OCI-LY3 (cell line): Measurements from ENCODE around the gene ARMC10.

Experiments used
- H2AFZ ChIP-seq: fragments of 200-600, 300-600 bp; shearing (Covaris generic); 2 replicates; pipeline ENCODE4 v1.6.0; 2014; ENCODE audit warnings: antibody characterized with exemption, low read depth, low read length
- H3K27ac ChIP-seq: fragments of 200-600, 300-600 bp; sonication (generic); 2 replicates; pipeline ENCODE4 v1.5.1; 2014; ENCODE audit warnings: mild to moderate bottlenecking, low read length, moderate library complexity, mixed read lengths
- H3K27me3 ChIP-seq: fragments of 200-600, 300-600 bp; sonication (generic); 2 replicates; pipeline ENCODE4 v1.6.1; 2014; ENCODE audit warnings: low read depth, low read length, mixed read lengths
- H3K36me3 ChIP-seq: fragments of 200-600, 300-600 bp; sonication (generic); replicated peaks from 2 replicates; pipeline ENCODE3; 2014; ENCODE audit warnings: low read depth, low read length, mixed read lengths
- H3K4me1 ChIP-seq: fragments of 300-600, 200-600 bp; sonication (generic); 2 replicates; pipeline ENCODE4 v1.6.1; 2014; ENCODE audit warnings: low read length, mixed read lengths
- H3K4me2 ChIP-seq: fragments of 200-600, 300-600 bp; sonication (generic); 2 replicates; pipeline ENCODE4 v1.6.1; 2014; ENCODE audit warnings: low read length, mixed read lengths
- H3K4me3 ChIP-seq: fragments of 300-600, 200-600 bp; sonication (generic); 2 replicates; pipeline ENCODE4 v1.5.1; 2014; ENCODE audit warnings: antibody characterized with exemption, mild to moderate bottlenecking, low read length, moderate library complexity
- H3K79me2 ChIP-seq: fragments of 300-600, 200-600 bp; shearing (Covaris generic); 2 replicates; pipeline ENCODE4 v1.6.1; 2014; ENCODE audit warnings: mild to moderate bottlenecking, low read length, mixed read lengths
- H3K9ac ChIP-seq: fragments of 300-600, 200-600 bp; shearing (Covaris generic); 2 replicates; pipeline ENCODE4 v1.6.0; 2014; ENCODE audit warnings: mild to moderate bottlenecking, low read length, moderate library complexity
- H3K9me3 ChIP-seq: fragments of 200-600, 300-600 bp; shearing (Covaris generic); 2 replicates; pipeline ENCODE4 v1.6.1; 2014; ENCODE audit warnings: low read length, mixed read lengths; ENCODE audit not compliant: insufficient read depth
- H4K20me1 ChIP-seq: fragments of 200-600, 300-600 bp; sonication (generic); 2 replicates; pipeline ENCODE4 v1.6.1; 2016; ENCODE audit warnings: low read length, mixed read lengths; ENCODE audit not compliant: insufficient read depth
- CTCF ChIP-seq: fragments of 200-600, 300-600 bp; sonication (generic); IDR thresholded peaks from 2 replicates; pipeline ENCODE4 v1.5.1; 2014; ENCODE audit warnings: antibody characterized with exemption, low read length, low read depth
- EZH2phosphoT487 ChIP-seq: fragments of 200-600 bp; shearing (Covaris generic); IDR thresholded peaks from 2 replicates; pipeline ENCODE4 v1.6.1; 2018; ENCODE audit warnings: antibody characterized with exemption, mixed run types, low read depth

Gene ARMC10

GRCh38 chr7:103113164-103113563, 38.2 kb downstream of the ARMC10 start:
- Histone ChIP-seq H3K9me3 (no peaks in the 10 kb centered on the region), H3K36me3 (peaks cover 15% of the 10 kb centered on the region), H3K4me1 (no peaks in the 10 kb centered on the region), H4K20me1 (no peaks in the 10 kb centered on the region), H3K27me3 (no peaks in the 10 kb centered on the region), H3K4me2 (no peak overlapping the region), H3K79me2 (no peaks in the 10 kb centered on the region), H3K9ac (no peak overlapping the region), H2AFZ (no peak overlapping the region), H3K27ac (no peak overlapping the region), H3K4me3 (no peak overlapping the region)
- TF ChIP-seq EZH2phosphoT487 (no peak), CTCF (no peak)

GRCh38 chr7:103114576-103115008, 39.7 kb downstream of the ARMC10 start:
- Histone ChIP-seq H3K27ac (no peak overlapping the region), H3K27me3 (no peaks in the 10 kb centered on the region), H3K4me1 (no peaks in the 10 kb centered on the region), H3K9me3 (no peaks in the 10 kb centered on the region), H3K9ac (no peak overlapping the region), H3K79me2 (no peaks in the 10 kb centered on the region), H3K36me3 (peaks cover 21% of the 10 kb centered on the region), H4K20me1 (no peaks in the 10 kb centered on the region), H3K4me3 (no peak overlapping the region), H2AFZ (no peak overlapping the region), H3K4me2 (no peak overlapping the region)
- no peak for TF ChIP-seq CTCF
- TF ChIP-seq EZH2phosphoT487, result no peak

GRCh38 chr7:103115771-103116170, 40.8 kb downstream of the ARMC10 start:
- Histone ChIP-seq H2AFZ (no peak overlapping the region), H3K79me2 (no peaks in the 10 kb centered on the region), H3K4me3 (no peak overlapping the region), H3K4me1 (no peaks in the 10 kb centered on the region), H3K9me3 (no peaks in the 10 kb centered on the region), H3K36me3 (peaks cover 29% of the 10 kb centered on the region), H3K27ac (no peak overlapping the region), H3K4me2 (no peak overlapping the region), H3K9ac (no peak overlapping the region), H3K27me3 (no peaks in the 10 kb centered on the region), H4K20me1 (no peaks in the 10 kb centered on the region)
- TF ChIP-seq EZH2phosphoT487 (no peak), CTCF (no peak)

GRCh38 chr7:103116511-103116910, 41.6 kb downstream of the ARMC10 start:
- Histone ChIP-seq H3K9ac (no peak overlapping the region), H3K4me3 (no peak overlapping the region), H3K79me2 (no peaks in the 10 kb centered on the region), H4K20me1 (no peaks in the 10 kb centered on the region), H3K27me3 (no peaks in the 10 kb centered on the region), H3K36me3 (peaks cover 35% of the 10 kb centered on the region), H3K27ac (no peak overlapping the region), H3K4me1 (no peaks in the 10 kb centered on the region), H2AFZ (no peak overlapping the region), H3K4me2 (no peak overlapping the region), H3K9me3 (no peaks in the 10 kb centered on the region)
- no peak for TF ChIP-seq CTCF
- no peak for TF ChIP-seq EZH2phosphoT487
